Naive thymus-derived CD4-positive, alpha-beta T cell (primary cell): Measurements from ENCODE around the gene ZNF816. TPM values are rescaled to one million over a fixed set of nuclear protein-coding genes. Genes with fewer than 3 reads are reported as not detected.
A peak's percentile ranks its signal among the peaks of the same experiment; 100 is the strongest.

Experiments
- ATAC-seq: fragments of 150-1000 bp; cut with Tn5 transposase; 2 replicates; pipeline ENCODE4 v1.10.0; 2021; ENCODE audit warnings: mild to moderate bottlenecking, moderate library complexity
- CTCF ChIA-PET: fragments of 350-600 bp; sonication (Branson Sonifier 250); formaldehyde crosslinking; loops from one replicate; lab custom pipeline; 2021; ENCODE audit warnings: antibody characterized with exemption; lab: Charles Lee
- POLR2A ChIA-PET: fragments of 350-600 bp; sonication (Branson Sonifier 250); formaldehyde crosslinking; loops from one replicate; lab custom pipeline; 2021; ENCODE audit warnings: antibody characterized with exemption, inconsistent platforms; lab: Charles Lee
- DNase-seq, 9 donors: peaks; one replicate each; pipeline versions ENCODE4 v3.0.0 to v3.0.0-alpha.2; 2020 to 2022; ENCODE audit warnings: mixed read lengths in 1 of 9
- H3K27ac ChIP-seq: one replicate; pipeline ENCODE4 v1.7.0; 2013; ENCODE audit warnings: mild to moderate bottlenecking, low read depth, low read length, moderate library complexity
- H3K27me3 ChIP-seq, 2 donors: one replicate each; pipeline ENCODE4 v1.7.0; 2013; ENCODE audit warnings: low read length in 2 of 2, mild to moderate bottlenecking in 2 of 2, moderate library complexity in 2 of 2; ENCODE audit not compliant: control insufficient read depth in 2 of 2, insufficient read depth in 2 of 2
- H3K36me3 ChIP-seq, 3 experiments: 1 replicate in 2 of 3; 2 replicates in 1 of 3; pipeline ENCODE4 v1.7.0; 2013; ENCODE audit warnings: low read length in 3 of 3, mild to moderate bottlenecking in 3 of 3, moderate library complexity in 1 of 3; ENCODE audit not compliant: insufficient read depth in 3 of 3, control insufficient read depth in 2 of 3
- H3K4me1 ChIP-seq, 2 donors: one replicate each; pipeline ENCODE4 v1.7.0; 2013; ENCODE audit warnings: low read length in 2 of 2, mild to moderate bottlenecking in 2 of 2, moderate library complexity in 1 of 2; ENCODE audit not compliant: control insufficient read depth in 2 of 2, insufficient read depth in 2 of 2
- H3K4me3 ChIP-seq: 2 replicates; pipeline ENCODE4 v1.7.0; 2013; ENCODE audit warnings: mild to moderate bottlenecking, low read length
- H3K9me3 ChIP-seq, 3 experiments: 1 replicate in 2 of 3; 2 replicates in 1 of 3; pipeline ENCODE4 v1.7.0; 2013; ENCODE audit warnings: low read length in 3 of 3; ENCODE audit not compliant: control insufficient read depth in 2 of 3
- H3K27ac Mint-ChIP-seq, 9 donors: one replicate each; pipeline ENCODE4 v1.8.0; 2020 to 2022; ENCODE audit warnings: mixed read lengths in 9 of 9, mild to moderate bottlenecking in 8 of 9, moderate library complexity in 5 of 9, inconsistent platforms in 2 of 9
- H3K27me3 Mint-ChIP-seq, 5 donors: one replicate each; pipeline ENCODE4 v1.8.0; 2021 to 2022; ENCODE audit warnings: mixed read lengths in 5 of 5, mild to moderate bottlenecking in 1 of 5
- H3K36me3 Mint-ChIP-seq, 5 donors: one replicate each; pipeline ENCODE4 v1.8.0; 2020 to 2022; ENCODE audit warnings: mixed read lengths in 5 of 5, mild to moderate bottlenecking in 3 of 5, inconsistent platforms in 1 of 5
- H3K4me1 Mint-ChIP-seq, 7 donors: one replicate each; pipeline ENCODE4 v1.8.0; 2020 to 2022; ENCODE audit warnings: mixed read lengths in 7 of 7, mild to moderate bottlenecking in 3 of 7, inconsistent platforms in 1 of 7
- H3K4me3 Mint-ChIP-seq, 10 donors: one replicate each; pipeline ENCODE4 v1.8.0; 2020 to 2022; ENCODE audit warnings: mild to moderate bottlenecking in 10 of 10, mixed read lengths in 10 of 10, moderate library complexity in 6 of 10, inconsistent platforms in 2 of 10
- H3K9me3 Mint-ChIP-seq, 11 donors: one replicate each; pipeline ENCODE4 v1.8.0; 2020 to 2022; ENCODE audit warnings: mixed read lengths in 11 of 11, mild to moderate bottlenecking in 4 of 11, inconsistent platforms in 1 of 11, moderate library complexity in 1 of 11
- intact Hi-C, 2 donors: fragments of 100-400 bp; cut with micrococcal nuclease; formaldehyde crosslinking; loops; one replicate each; pipeline ENCODE4 v1.15.1; 2023
- polyA plus RNA-seq, 2 donors: library from polyadenylated mRNA; unstranded; fragments of 300-500 nt; fragmentation: Illumina TruSeq; gene quantifications; one replicate each; pipeline ENCODE4 v1.2.3, GENCODE V29; 2021
- total RNA-seq, 6 experiments: library from RNA in 5 of 6; stranded (reverse) in 5 of 6; gene quantifications; 1 replicate in 5 of 6; 2 replicates in 1 of 6; pipeline ENCODE4 v1.2.3 and lab custom pipeline; 2021 to 2026

Gene ZNF816
- 10 to 100 TPM in 3 of 5 experiments, 1 to 10 TPM in 2; 5.0 to 25.7 (median 11.0) TPM for total RNA-seq
- polyA plus RNA-seq, result 10 to 100 TPM; 14.0 to 27.7 TPM
- 12.2 reads per million, percentile 40 among the genes with 10 or more reads in this experiment for total RNA-seq (lab: John Stamatoyannopoulos, UW)

- peak within 1 kb of the TSS; percentile 73 for H3K27ac ChIP-seq
- intact Hi-C loops, result loop anchor here (1.0 to 10.0 kb wide), 22 partner anchors 20 to 1502 kb away; partner anchors contain the start of genes ZNF160 (in 2 of the 2), ZNF320 (in 2 of the 2), ZNF468 (in 2 of the 2) and ZNF765 (in 2 of the 2)
- H3K4me1 Mint-ChIP-seq, result peaks cover 15 to 33% (median 29%) of the 10 kb centered on the region in 7 donors
- H3K27ac Mint-ChIP-seq, result peak within 1 kb of the TSS; percentile 82 to 95 (median 93)
- no peaks in the 10 kb centered on the region for H3K27me3 Mint-ChIP-seq
- POLR2A ChIA-PET, result interaction anchor here (0.6 to 1.0 kb wide), 6 partner anchors 11 to 514 kb away, joined by 3 to 4 read pairs (median 3); partner anchors contain the start of gene ZNF347
- ATAC-seq (peak; percentile 100), DNase-seq (peak; percentile 94 to 99 (median 98))
- peak within 1 kb of the TSS; percentile 87 to 96 (median 94) for H3K4me3 Mint-ChIP-seq
- no peaks in the 10 kb centered on the region for H3K27me3 ChIP-seq
- CTCF ChIA-PET, result no interaction called here
- peaks cover 12 to 14% of the 10 kb centered on the region in 2 donors for H3K4me1 ChIP-seq
- peak within 1 kb of the TSS; percentile 77 for H3K4me3 ChIP-seq
- peaks cover 5 to 41% (median 23%) of the 10 kb centered on the region in 3 experiments for H3K9me3 ChIP-seq
- H3K9me3 Mint-ChIP-seq, result peaks cover 0 to 93% (median 41%) of the 10 kb centered on the region in 11 donors
- H3K36me3 ChIP-seq, result peaks cover 0 to 31% (median 3%) of the 10 kb centered on the region in 3 experiments
- H3K36me3 Mint-ChIP-seq, result peaks cover 18 to 55% (median 50%) of the 10 kb centered on the region in 5 donors
Observed at GRCh38 chr19:52962394-52963246, at the start of gene ZNF816. TSS of gene ZNF816 (minus strand) at chr19:52962881. CDS start at chr19:52956089, 6,792 bp downstream.

DNA sequence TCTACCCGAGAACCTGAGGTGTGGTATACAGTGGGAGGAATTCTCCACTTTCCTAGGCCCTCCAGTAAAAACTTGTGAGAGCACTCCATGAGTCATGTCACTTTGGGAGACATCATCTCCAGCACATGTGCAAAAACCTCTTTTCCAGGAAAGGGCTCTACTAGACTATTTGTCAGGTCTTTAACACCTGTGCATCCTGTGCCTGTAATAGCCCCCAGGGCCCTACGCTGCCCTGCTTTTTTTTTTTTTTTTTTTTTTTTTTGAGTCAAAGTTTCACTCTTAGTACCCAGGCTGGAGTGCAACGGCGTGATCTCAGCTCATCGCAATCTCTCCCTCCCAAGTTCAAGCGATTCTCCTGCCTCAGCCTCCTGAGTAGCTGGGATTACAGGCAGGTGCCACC, 49.3 kb upstream of the ZNF816 start:
- POLR2A ChIA-PET, result no interaction called here
- Mint-ChIP-seq H3K27ac (no peak overlapping the region), H3K4me3 (no peak overlapping the region), H3K36me3 (peaks cover 0 to 23% (median 8%) of the 10 kb centered on the region in 5 donors), H3K9me3 (peaks cover 0 to 85% (median 35%) of the 10 kb centered on the region in 11 donors), H3K27me3 (peaks cover 0 to 8% (median 0%) of the 10 kb centered on the region in 5 donors), H3K4me1 (no peaks in the 10 kb centered on the region)
- no peaks in the 10 kb centered on the region for H3K4me1 ChIP-seq
- no peak overlapping the region for H3K4me3 ChIP-seq
- H3K27ac ChIP-seq, result no peak overlapping the region
- H3K27me3 ChIP-seq, result no peaks in the 10 kb centered on the region
- intact Hi-C loops, result no loop called here
- no peak for DNase-seq
- CTCF ChIA-PET, result no interaction called here
- H3K9me3 ChIP-seq, result peaks cover 0 to 10% (median 0%) of the 10 kb centered on the region in 3 experiments
- ATAC-seq, result no peak
- H3K36me3 ChIP-seq, result no peaks in the 10 kb centered on the region

DNA sequence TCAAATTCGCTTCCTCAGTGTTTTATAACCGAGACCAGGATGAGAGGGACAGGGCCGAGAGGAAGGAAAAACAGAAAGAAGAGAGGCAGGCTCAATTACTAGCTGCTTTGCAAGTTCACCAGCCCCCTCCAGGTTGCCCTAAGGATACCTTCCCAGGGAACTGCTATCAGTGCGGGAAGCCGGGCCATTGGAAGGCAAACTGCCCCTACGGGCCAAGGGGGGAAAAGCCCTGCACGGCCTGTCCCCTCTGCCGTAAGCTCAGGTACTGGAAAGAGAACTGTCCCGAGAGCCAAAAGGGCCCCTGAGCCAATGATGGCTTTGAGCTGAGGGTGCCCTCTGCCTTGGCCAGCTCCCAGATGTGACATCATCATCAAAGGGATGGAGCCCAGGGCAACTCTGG, 47.8 kb upstream of the ZNF816 start:
- intact Hi-C loops, result no loop called here
- peaks cover 0 to 19% (median 8%) of the 10 kb centered on the region in 5 donors for H3K36me3 Mint-ChIP-seq

DNA sequence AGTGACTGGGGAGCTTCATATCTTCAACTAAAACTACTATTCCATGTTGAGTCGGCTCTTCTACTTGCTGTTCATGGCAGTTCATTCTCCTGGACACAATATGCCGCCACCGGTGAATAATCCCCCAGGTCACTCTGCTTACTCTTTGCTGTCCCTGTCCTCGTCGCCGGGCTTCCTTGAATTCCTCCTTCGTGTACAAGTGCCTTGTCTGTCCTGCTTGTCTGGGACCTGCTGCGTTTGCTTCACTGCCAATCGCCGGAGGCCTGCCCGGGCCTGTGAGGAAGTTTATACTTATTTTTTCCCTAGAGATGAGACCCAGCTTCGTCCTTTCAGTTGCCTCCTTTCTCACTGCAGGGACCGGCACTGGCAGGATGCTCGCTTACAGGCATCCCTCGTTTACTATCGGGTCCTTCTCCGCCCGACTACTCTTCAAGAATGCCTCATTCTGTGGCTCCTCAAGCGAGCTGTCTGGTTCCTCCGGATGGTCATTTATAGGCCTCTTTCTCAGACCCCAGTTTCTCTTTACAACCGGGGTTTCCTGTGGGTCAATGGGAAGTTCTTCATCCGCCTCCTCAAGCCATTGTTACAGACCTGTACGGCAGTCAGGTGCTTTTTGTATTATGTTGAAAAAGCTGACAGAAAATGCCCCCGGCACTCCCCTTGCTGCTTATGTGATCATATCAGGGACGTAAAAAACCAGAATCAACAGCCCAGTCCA, 45.5 kb upstream of the ZNF816 start:
- no peak overlapping the region for H3K4me3 Mint-ChIP-seq
- no peaks in the 10 kb centered on the region for H3K36me3 ChIP-seq
- no peaks in the 10 kb centered on the region for H3K4me1 Mint-ChIP-seq
- H3K27me3 ChIP-seq, result no peaks in the 10 kb centered on the region
- intact Hi-C loops, result no loop called here
- H3K27me3 Mint-ChIP-seq, result peaks cover 0 to 8% (median 0%) of the 10 kb centered on the region in 5 donors
- H3K9me3 ChIP-seq, result peaks cover 0 to 5% (median 0%) of the 10 kb centered on the region in 3 experiments
- ChIA-PET CTCF (no interaction called here), POLR2A (no interaction called here)
- DNase-seq (no peak), ATAC-seq (no peak)
- no peak overlapping the region for H3K4me3 ChIP-seq
- no peaks in the 10 kb centered on the region for H3K4me1 ChIP-seq
- peaks cover 4 to 88% (median 29%) of the 10 kb centered on the region in 11 donors for H3K9me3 Mint-ChIP-seq
- H3K27ac Mint-ChIP-seq, result no peak overlapping the region
- H3K36me3 Mint-ChIP-seq, result peaks cover 0 to 13% (median under 1%) of the 10 kb centered on the region in 5 donors
- no peak overlapping the region for H3K27ac ChIP-seq

More for the DNA sequence above, 47.8 kb upstream of the ZNF816 start:
- Mint-ChIP-seq H3K9me3 (peaks cover 0 to 84% (median 32%) of the 10 kb centered on the region in 11 donors), H3K27ac (no peak overlapping the region), H3K4me3 (no peak overlapping the region), H3K27me3 (peaks cover 0 to 8% (median 0%) of the 10 kb centered on the region in 5 donors), H3K4me1 (no peaks in the 10 kb centered on the region)
- CTCF ChIA-PET, result no interaction called here
- Histone ChIP-seq H3K4me3 (no peak overlapping the region), H3K36me3 (no peaks in the 10 kb centered on the region), H3K27me3 (no peaks in the 10 kb centered on the region), H3K9me3 (peaks cover 0 to 10% (median 0%) of the 10 kb centered on the region in 3 experiments), H3K27ac (no peak overlapping the region), H3K4me1 (no peaks in the 10 kb centered on the region)
- DNase-seq (no peak), ATAC-seq (no peak)
- POLR2A ChIA-PET, result no interaction called here

- no peak for DNase-seq
- Histone ChIP-seq H3K4me1 (no peaks in the 10 kb centered on the region), H3K4me3 (no peak overlapping the region), H3K9me3 (peaks cover 0 to 4% (median 0%) of the 10 kb centered on the region in 3 experiments), H3K36me3 (no peaks in the 10 kb centered on the region), H3K27ac (no peak overlapping the region), H3K27me3 (no peaks in the 10 kb centered on the region)
- Mint-ChIP-seq H3K27ac (no peak overlapping the region), H3K9me3 (peaks cover 4 to 88% (median 25%) of the 10 kb centered on the region in 11 donors), H3K27me3 (peaks cover 0 to 8% (median 0%) of the 10 kb centered on the region in 5 donors), H3K4me3 (no peak overlapping the region), H3K4me1 (no peaks in the 10 kb centered on the region), H3K36me3 (peaks cover 0 to 13% (median 0%) of the 10 kb centered on the region in 5 donors)
- ATAC-seq, result no peak
- ChIA-PET POLR2A (no interaction called here), CTCF (no interaction called here)
- intact Hi-C loops, result no loop called here
Observed at GRCh38 chr19:53007606-53008005, 44.9 kb upstream of the ZNF816 start.

GRCh38 chr19:53007200-53007599, 44.5 kb upstream of the ZNF816 start:
- H3K4me3 Mint-ChIP-seq, result no peak overlapping the region
- Histone ChIP-seq H3K4me3 (no peak overlapping the region), H3K9me3 (peaks cover 0 to 4% (median 0%) of the 10 kb centered on the region in 3 experiments), H3K27me3 (no peaks in the 10 kb centered on the region), H3K4me1 (no peaks in the 10 kb centered on the region), H3K27ac (no peak overlapping the region), H3K36me3 (no peaks in the 10 kb centered on the region)
- H3K27ac Mint-ChIP-seq, result no peak overlapping the region
- H3K9me3 Mint-ChIP-seq, result peaks cover 4 to 89% (median 26%) of the 10 kb centered on the region in 11 donors
- DNase-seq, result no peak
- ATAC-seq, result no peak
- H3K27me3 Mint-ChIP-seq, result peaks cover 0 to 8% (median 0%) of the 10 kb centered on the region in 5 donors
- POLR2A ChIA-PET, result no interaction called here
- intact Hi-C loops, result no loop called here
- CTCF ChIA-PET, result no interaction called here
- H3K4me1 Mint-ChIP-seq, result no peaks in the 10 kb centered on the region
- peaks cover 0 to 13% (median 0%) of the 10 kb centered on the region in 5 donors for H3K36me3 Mint-ChIP-seq
